NCI-H1417 (cell line): ENCODE measurements around the gene LAD1.

Source experiments
- DNase-seq, 3 experiments: peaks; one replicate each; lab custom pipeline; 2025; lab: John Stamatoyannopoulos, UW

LAD1 gene

DNA sequence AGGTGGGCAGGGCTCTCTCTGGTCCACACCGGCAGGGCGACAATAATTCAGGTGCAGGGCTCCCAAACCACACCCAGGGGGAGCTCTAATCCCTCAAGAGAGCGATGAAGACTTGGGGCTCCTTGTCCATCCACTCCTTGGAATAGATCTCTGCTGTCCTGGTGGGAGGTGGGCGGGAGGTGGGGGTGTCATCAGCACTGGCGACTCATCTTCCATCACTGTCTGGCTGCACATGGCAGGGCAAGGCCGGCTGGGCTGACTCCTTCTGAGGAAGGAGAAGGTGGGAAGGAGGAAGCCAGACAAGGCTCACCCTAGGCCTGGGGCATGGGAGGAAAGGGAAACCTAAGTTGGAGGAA, 50.9 kb downstream of the LAD1 start:
- peak; percentile 17 to 45 (median 22) for DNase-seq

DNA sequence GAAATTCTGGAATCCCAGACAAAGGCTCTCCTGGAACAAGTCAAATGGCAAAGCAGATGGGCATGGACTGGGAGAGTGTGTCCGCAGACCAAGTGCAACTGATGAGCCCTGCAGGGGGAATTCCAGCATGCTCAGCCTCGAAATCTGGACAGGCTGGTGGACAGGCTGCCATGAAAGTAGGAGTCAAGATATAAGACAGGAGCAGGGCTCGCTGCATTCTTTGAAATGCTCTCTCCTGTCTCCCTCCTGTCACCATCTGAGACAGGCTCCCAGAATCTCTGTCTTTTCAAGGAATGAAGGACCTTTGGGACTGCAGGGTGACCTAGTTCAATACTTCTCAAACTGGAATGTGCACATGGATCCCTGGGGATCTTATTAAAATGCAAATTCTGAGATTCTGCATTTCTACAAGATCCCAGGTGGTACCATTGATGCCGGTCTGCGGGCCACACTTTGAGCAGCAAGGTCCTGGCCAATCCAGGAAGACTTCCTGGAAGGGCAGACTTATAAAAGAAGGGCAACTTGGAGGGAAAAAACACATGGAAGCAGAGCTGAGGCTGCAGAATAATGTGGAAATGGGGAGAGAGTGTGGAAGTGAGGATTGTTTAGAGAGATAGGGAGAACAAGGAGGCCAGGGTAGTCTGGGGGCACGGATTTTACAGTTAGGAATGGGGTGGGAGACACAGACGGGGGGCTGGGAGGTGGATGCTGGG, 51.5 kb downstream of the LAD1 start:
- DNase-seq = no peak

DNA sequence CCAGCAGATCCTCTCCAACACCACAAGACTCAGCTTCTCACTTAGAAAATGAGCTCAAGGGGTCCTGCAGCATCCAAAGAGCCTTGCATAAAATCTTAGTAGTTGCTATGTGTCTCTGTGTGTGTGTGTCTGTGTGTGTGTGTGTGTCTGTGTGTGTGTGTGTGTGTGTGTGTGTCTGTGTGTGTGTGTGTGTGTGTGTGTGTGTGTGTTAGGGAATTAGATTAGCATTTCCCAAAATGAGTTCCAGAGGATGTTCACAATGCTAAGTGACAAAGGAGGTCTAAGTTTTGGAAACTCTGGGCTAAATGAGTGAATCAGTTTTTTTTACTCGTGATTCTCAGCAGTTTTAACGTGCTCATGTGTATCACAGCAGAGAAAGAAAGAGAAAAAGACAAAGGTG, 52.1 kb downstream of the LAD1 start:
- DNase-seq = no peak

DNA sequence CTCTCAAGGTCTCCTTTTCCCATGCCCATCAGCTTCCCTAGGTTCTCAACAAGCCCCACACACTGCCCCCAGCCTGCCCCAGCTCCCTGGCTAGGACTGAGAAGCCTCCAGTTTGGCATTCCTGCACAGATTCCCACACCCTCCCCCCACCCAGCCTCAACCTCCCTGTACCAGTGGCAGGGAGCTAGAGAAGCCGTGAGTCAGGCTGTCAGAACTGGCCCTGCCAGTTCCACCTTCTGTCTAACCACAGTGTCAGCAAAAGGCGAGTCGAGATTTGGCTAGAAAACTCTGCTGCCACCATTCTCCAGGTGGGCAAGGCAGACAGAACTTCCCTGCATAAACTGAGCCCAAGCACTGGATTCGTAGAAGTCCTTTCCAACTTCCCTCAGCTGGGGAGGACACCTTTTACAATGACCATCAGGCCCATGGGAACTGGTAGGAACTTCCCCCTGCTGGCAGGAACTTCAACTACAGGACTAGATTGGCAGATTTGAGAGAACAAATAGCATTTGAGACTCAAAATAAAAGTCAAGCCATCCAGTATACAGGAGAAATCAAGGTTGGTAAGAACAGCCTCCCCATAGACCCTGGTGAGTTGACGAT, 52.7 kb downstream of the LAD1 start:
- DNase-seq = peak in 1 of 3 experiments; percentile 36

DNA sequence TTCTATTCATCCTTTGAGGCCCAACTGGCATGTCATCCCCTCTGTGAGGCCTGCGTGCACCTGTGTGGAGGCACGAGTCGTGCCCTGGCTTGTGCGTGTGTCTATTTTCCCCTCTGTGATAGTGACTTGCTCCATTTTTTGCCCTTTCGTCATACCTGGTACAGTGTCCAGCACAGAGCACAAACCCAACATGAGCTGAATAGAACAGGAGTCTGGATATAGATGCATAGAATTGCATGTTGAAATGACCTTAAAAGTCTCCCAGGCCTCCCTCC, 54.1 kb downstream of the LAD1 start:
- DNase-seq = no peak

DNA sequence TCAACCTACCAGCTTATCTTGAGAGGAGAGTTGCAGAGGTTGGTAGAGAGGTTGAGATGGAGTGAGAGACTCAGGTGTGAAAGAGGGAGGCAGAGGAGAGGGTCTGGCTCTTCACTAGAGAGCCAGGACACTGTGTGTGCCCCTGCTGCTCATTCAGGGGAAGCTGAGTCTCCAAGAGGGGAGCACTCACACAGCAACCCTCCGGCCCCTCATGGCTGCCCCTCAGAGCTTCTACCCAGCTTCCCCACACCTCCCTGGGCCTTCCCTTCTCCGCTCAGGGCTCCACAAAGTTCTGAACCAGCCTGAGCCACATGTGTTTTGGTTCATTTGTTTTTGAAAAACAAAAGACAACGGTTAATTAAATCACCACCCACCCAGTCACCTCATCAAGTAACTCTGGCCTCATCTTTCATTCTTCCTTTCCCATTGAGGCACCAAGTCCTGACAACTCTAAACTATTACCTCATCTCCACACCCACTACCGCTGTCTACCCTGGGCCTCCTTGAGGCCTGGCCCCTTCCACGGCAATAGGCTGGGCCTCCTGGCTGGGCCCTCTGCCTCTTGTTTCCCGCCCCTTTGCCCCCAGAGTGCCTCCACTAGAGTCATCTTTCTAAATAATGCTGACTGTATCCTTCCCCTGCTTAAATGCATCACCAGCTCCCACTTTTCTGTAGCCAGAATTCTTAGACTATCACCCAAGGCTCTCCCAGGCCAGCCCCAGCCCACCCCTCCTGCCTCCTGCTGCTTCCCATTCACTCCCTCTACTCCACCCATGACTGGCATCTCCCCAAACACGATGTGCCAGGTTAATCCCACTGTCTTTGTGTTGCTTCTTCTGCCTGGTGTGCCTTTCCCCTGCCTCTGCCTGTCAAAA, 54.7 kb downstream of the LAD1 start:
- no peak for DNase-seq

DNA sequence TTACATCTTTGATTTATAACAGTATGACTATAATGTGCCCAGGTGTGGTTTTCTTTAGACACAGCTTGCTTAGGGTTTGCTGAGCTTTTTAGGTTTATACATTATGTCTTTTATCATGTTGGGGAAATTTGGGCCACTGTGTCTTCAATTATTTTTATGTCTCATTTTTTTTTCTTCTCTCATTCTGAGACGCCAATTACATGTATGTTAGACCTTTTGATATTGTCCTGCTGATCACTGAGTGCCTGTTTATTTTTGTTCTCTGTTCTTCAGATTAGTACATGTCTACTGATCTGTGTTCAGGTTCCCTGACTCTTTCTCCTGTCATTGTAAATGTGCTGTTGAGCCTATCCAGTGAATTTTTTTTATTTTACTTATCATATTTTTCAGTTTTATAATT, 57.7 kb downstream of the LAD1 start:
- DNase-seq = no peak

DNA sequence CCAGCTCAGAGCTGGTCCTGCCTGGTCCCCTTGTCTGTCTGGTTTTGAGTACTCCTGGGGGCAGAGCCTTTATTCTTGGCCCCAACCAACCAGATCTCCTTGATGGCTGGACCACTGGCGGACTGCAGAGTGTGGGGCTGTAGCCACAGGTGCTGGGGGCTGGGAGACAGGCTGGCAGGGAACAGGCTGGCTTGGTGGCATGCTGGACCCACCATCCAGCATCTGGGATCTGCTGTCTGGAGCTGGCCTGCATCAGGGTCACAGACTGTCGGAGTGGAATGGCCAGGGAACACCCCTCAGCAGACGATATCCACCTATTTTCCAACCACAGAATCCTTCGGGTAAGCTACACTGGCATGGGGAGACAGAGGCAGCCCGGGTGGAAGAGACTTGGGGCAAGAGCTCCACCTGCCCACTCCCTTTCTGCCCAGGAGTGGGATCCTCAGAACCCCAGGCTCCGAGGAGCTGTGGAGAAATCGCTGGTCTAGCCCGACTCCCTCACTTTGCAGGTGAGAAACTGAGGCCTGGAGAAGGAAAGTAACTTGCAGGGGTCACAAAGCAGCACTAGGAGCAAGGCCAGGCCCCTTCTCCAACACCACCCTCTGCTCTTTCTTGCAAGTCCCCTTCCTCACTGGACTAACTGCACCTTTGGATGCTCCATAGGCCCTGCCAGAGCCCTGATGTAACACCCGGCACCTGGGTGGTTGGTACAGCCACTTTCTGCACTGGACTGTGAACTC, 62.2 kb downstream of the LAD1 start:
- DNase-seq = no peak

DNA sequence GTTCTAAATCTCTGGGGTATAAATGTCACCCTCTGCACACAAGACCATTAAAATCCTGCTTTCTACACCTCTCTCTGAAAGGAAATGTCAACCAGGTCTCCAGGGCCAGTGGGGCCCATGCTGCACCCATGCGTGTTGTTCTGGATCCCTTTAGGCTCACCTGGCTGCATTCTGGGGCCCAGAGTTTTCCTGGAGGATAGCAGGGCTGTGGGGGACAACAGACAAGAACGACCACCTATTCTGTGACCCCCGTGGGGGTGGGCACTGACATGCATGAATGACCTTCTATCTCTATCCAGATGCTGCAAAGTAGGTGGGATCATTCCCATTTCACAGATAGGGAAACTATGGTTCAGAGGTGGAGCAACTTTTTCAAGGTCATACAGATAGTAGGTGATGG, 63.2 kb downstream of the LAD1 start:
- DNase-seq = no peak

DNA sequence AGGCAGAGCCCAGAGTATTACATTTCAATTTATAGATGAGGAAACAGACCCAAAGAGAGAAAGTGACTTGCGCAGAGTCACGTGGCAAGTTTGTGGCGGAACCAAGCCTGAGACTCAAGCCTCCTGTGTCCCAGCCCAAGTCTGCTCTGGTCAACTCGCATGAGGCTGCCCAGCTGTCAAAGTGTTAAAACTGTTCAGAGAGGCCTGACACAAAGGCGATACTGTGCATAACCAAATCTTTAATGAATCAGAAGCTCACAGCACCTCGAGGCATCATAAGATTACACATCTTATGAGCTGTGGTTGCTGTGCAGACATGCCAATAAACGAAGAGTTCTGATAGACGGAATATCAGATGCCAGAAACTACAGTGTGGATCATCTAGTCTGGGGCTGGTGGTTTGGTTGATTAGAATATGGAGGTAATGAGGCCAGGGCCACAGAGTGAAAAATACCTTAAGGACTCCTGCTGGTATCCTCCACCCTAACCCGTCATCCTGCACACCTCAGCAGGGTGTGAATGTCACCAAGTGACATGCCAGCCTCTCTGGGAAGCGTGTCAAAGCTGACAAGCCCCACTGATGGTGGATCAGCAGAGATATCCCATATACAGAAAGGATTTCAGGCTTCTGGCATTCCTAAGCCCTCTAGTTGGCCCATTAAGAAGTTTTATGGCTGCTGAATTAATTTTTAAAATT, 63.8 kb downstream of the LAD1 start:
- no peak for DNase-seq

DNA sequence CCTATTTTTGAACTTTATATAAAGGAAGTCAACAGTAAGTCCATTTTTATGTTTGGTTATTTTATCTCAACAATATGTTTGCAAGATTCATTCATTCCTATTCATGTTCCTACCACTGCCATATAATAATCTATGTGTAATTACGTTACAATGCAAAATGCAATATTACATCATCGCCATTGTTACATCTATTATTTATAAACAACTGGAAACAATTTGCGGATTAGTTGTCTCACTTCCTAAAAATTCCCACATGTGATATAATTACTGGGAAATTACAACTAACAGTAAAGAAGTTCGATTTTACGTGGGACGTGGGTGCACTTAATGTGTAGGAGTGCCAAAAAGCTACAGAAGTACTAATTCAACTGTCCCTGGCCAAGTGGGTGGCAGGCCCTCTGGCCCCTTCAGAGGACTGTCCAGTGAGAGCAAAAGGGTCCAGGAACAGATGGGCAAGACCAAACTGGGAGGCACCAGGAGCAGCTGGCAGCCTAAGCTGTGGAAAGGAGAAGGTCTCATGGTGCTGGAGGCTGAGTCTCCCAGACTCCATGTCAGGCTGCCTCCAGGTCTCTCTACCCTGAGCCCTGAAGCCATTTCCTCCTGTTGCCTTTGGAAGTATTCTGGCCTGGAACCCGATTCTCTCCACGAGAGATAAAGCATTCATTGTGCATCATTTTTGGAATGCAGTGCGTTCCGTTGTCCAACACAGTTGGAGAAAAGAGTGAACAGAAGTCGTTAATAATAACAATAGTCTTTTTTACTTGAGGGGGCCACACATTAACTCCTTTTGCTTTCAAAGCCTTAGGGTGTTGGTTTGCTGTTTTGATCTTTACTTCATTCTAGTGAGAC, 64.6 kb downstream of the LAD1 start:
- DNase-seq = no peak

DNA sequence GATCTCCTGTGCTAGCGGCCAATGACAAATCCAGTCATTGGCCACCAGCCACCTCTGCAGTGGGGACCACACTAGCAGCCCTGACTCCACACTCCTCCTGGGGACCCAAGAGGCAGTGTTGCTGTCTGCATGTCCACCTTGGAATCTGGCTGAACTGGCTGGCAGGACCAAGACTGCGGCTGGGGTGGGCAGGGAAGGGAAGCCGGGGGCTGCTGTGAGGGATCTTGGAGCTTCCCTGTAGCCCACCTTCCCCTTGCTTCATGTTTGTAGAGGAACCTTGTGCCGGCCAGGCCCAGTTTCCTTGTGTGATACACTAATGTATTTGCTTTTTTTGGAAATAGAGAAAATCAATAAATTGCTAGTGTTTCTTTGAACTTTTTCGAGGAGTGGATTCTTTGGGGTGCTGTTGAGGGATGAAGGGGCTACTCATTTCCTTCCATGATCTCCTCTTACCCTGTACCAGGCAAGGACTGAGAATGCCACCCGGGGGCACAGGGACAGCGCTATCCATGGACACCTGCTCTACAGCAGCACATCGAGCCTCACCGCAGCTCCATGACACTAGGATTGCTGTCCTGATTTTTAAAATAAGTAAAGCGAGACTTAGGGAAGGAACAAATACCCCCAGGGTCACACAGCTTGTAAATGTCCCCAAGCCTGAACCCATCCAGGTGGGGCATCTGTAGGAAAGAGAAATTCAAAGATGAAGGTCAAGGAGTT, 66.3 kb downstream of the LAD1 start:
- no peak for DNase-seq

DNA sequence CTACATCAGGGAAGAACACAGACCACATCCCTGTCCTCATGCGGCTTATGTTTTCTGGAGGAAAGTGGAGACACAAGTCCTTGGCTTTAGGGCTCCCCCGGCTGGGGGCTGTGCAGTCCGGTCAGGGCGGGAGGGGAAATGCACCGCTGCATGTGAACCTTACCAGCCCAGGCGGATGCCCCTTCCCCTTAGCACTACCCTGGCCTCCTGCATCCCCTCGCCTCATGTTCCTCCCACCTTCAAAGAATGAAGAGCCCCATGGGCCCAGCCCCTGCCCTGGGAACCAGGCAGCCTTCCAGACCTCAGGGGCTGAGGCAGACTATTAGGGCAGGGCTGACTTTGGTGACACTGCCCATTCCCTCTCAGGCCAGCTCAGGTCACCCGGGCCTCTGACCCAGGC, 67.1 kb downstream of the LAD1 start:
- no peak for DNase-seq

DNA sequence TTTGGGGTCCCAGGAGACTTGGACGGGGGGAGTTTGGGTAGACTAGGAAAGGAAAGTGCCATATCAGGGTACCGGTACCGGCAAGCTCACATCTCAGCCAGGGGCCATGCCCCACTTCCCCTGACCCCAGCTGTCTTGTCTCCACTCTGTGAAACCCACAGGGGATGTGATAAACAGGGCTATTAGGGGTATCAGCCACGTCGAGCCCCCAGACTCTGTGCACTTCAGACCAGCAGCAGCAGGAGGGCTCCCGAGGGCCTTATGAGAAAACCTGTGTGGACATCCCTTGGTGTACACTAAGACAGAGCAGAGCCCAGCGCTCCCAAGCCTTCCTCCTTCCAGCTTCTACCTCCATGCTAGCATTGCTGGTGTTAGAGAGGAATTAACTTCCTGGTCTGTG, 68.0 kb downstream of the LAD1 start:
- no peak for DNase-seq
